Tibial nerve (tissue), 3 donors: Measurements from ENCODE around the gene ARL2BP.

Experiments used
- POLR2A ChIP-seq, 2 donors: fragments of 450-650 bp; IDR thresholded peaks; one replicate each; pipeline ENCODE4 v1.6.1; 2017; ENCODE audit warnings: antibody characterized with exemption in 2 of 2, mild to moderate bottlenecking in 2 of 2, moderate library complexity in 2 of 2
- TF ChIP-seq, protein P1 (sequence below), 5 experiments: fragments of 200-600 bp in 3 of 5; fragments of 450-650 bp in 2 of 5; sonication (generic) in 3 of 5; IDR thresholded peaks; one replicate each; pipeline ENCODE4 v1.5.1; 2016 to 2019; ENCODE audit warnings: antibody characterized with exemption in 5 of 5, mild to moderate bottlenecking in 3 of 5, moderate library complexity in 2 of 5

DNA sequence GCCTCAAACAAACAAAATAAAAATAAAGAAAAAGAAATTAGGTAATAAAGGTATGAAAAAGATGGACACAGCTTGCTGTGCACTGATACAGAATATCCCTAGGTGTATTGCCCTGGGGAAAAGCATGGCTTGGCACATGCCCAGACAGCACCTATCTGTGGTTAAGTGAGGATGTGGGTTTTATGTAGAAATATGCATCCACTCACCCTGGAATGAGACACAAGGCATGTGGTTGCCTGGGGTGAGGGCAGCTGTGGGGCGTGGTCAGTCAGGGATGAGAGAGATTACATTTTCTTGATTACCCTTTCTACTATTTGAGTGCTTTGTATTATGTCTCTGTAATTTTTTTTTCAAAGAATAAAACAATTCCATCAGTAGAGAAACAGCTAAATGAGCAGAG lies 32.5 kb downstream of the ARL2BP start:
- TF ChIP-seq, protein P1, sequence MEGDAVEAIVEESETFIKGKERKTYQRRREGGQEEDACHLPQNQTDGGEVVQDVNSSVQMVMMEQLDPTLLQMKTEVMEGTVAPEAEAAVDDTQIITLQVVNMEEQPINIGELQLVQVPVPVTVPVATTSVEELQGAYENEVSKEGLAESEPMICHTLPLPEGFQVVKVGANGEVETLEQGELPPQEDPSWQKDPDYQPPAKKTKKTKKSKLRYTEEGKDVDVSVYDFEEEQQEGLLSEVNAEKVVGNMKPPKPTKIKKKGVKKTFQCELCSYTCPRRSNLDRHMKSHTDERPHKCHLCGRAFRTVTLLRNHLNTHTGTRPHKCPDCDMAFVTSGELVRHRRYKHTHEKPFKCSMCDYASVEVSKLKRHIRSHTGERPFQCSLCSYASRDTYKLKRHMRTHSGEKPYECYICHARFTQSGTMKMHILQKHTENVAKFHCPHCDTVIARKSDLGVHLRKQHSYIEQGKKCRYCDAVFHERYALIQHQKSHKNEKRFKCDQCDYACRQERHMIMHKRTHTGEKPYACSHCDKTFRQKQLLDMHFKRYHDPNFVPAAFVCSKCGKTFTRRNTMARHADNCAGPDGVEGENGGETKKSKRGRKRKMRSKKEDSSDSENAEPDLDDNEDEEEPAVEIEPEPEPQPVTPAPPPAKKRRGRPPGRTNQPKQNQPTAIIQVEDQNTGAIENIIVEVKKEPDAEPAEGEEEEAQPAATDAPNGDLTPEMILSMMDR (IDR thresholded peaks at IDR 0.05) = no peak
- TF ChIP-seq POLR2A (IDR thresholded peaks at IDR 0.05) = no peak
